Panc1 (cell line): ENCODE results near the gene NDUFS6. TPM values are rescaled to one million over a fixed set of nuclear protein-coding genes. Genes with fewer than 3 reads are reported as not detected.

Experiments
- ATAC-seq: fragments of 200-7000 bp; cut with Tn5 transposase; 2 replicates; pipeline ENCODE4 v1.9.1; 2020; ENCODE audit warnings: mild to moderate bottlenecking, moderate library complexity
- BruUV-seq: library from RNA; stranded (reverse); fragments of 400-500 nt; replicated peaks from 2 replicates; lab custom pipeline; 2021; lab: Mats Ljungman, UMichigan
- CTCF ChIA-PET: fragments of 300-600 bp; sonication (Branson Sonifier 250); formaldehyde crosslinking; loops from one replicate; lab custom pipeline; 2022; ENCODE audit warnings: antibody characterized with exemption; lab: Charles Lee
- POLR2A ChIA-PET: fragments of 300-600 bp; sonication (Branson Sonifier 250); formaldehyde crosslinking; loops from one replicate; lab custom pipeline; 2022; ENCODE audit warnings: antibody characterized with exemption; lab: Charles Lee
- DNase-seq: peaks from one replicate; pipeline ENCODE4 v3.0.0-alpha.2; 2010; ENCODE audit warnings: low read depth, low spot score
- H3K27ac ChIP-seq: 2 replicates; pipeline ENCODE4 v1.5.1; 2011; ENCODE audit warnings: mild to moderate bottlenecking, low read length, inconsistent platforms
- H3K27me3 ChIP-seq: fragments of 200-500 bp; sonication (Bioruptor generic); 2 replicates; pipeline ENCODE4 v1.6.0; 2014; ENCODE audit warnings: low read length, inconsistent platforms; ENCODE audit not compliant: control insufficient read depth, insufficient read depth
- H3K36me3 ChIP-seq: fragments of 200-500 bp; sonication (Bioruptor generic); 2 replicates; pipeline ENCODE4 v1.5.1; 2014; ENCODE audit warnings: inconsistent platforms, mild to moderate bottlenecking, low read length, moderate library complexity; ENCODE audit not compliant: control insufficient read depth, insufficient read depth
- H3K4me1 ChIP-seq: 2 replicates; pipeline ENCODE4 v1.5.1; 2011; ENCODE audit warnings: inconsistent platforms, mild to moderate bottlenecking, low read length, moderate library complexity; ENCODE audit not compliant: control insufficient read depth, insufficient read depth
- H3K4me3 ChIP-seq, 2 experiments: 2 replicates each; pipeline ENCODE4 v1.5.1; 2011 to 2012; ENCODE audit warnings: low read depth in 2 of 2, low read length in 2 of 2, mild to moderate bottlenecking in 2 of 2, inconsistent platforms in 1 of 2, moderate library complexity in 1 of 2
- H3K9me3 ChIP-seq: fragments of 200-500 bp; sonication (Bioruptor generic); 2 replicates; pipeline ENCODE4 v1.5.1; 2014; ENCODE audit warnings: low read depth, mild to moderate bottlenecking, inconsistent platforms, low read length, moderate library complexity; ENCODE audit not compliant: control insufficient read depth, insufficient read depth
- CTCF ChIP-seq: fragments of 450-650 bp; IDR thresholded peaks from 2 replicates; pipeline ENCODE4 v1.5.1; 2017; ENCODE audit warnings: mild to moderate bottlenecking
- POLR2AphosphoS5 ChIP-seq: IDR thresholded peaks from 2 replicates; pipeline ENCODE4 v1.6.1; 2012; ENCODE audit warnings: mild to moderate bottlenecking, low read depth, low read length, moderate library complexity
- SIN3A ChIP-seq: IDR thresholded peaks from 2 replicates; pipeline ENCODE4 v1.6.1; 2012; ENCODE audit warnings: low read depth, mild to moderate bottlenecking, low read length, moderate library complexity, borderline replicate concordance; ENCODE audit not compliant: insufficient read depth
- TCF7L2 ChIP-seq: IDR thresholded peaks from 2 replicates; pipeline ENCODE4 v1.6.1; 2011; ENCODE audit warnings: mild to moderate bottlenecking, low read depth, low read length, inconsistent platforms
- in situ Hi-C: cut with HindIII; loops from 2 replicates; pipeline ENCODE4 v1.10.0; 2016; ENCODE audit warnings: low sequenced_read_pairs, low pct_unique_long_range_greater_than_20kb
- intact Hi-C: fragments of 100-400 bp; cut with micrococcal nuclease; formaldehyde crosslinking; loops from one replicate; pipeline ENCODE4 v1.10.0; 2022; ENCODE audit not compliant: unreplicated experiment
- total RNA-seq: library from RNA; stranded (reverse); gene quantifications from one replicate; pipeline ENCODE4 v1.2.1, GENCODE V29; 2021; ENCODE audit not compliant: unreplicated experiment
- TF ChIP-seq, protein P1 (sequence below), 2 experiments: IDR thresholded peaks; 2 replicates each; pipeline ENCODE4 v1.6.1; 2011 to 2012; ENCODE audit warnings: low read depth in 2 of 2, control low read depth in 1 of 2, low read length in 1 of 2, mild to moderate bottlenecking in 1 of 2, moderate library complexity in 1 of 2; ENCODE audit not compliant: insufficient read depth in 1 of 2

NDUFS6 gene
- total RNA-seq, 1 experiment from 2014 or later: 70.6 TPM

DNA sequence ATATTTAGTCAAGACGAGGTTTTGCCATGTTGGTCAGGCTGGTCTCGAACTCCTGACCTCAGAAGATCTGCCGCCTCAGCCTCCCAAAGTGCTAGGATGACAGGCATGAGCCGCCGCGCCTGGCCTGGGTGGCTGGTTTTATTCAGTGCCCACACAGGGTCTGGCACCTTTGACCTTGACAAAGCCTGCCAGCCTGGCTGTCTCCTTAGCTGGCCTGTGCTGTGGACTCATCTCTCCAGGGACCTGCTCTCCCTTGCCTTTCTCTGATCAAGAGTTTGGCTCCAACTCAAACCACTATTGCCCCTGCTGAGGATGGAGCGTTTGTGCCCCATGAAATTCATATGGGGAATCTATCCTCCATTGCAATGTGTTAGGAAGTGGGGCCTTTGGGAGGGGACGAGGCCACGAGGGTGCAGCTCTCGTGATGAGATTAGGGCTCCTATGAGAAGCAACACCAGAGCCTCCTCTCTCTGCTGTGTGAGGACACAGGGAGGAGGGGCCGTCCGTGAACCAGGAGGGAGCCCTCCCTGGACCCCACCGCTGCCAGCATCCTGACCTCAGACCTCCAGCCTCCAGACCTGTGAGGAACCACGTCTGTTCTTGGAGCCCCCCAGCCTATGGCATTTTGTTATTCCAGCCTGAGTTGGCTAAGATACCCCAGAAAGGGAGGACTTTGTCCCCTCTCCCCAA lies 46.5 kb upstream of the NDUFS6 start:
- Histone ChIP-seq H3K27ac (no peak overlapping the region), H3K36me3 (no peaks in the 10 kb centered on the region), H3K4me1 (no peaks in the 10 kb centered on the region), H3K4me3 (no peak overlapping the region), H3K27me3 (no peaks in the 10 kb centered on the region), H3K9me3 (no peaks in the 10 kb centered on the region)
- in situ Hi-C loops: no loop called here
- no peak for ATAC-seq
- DNase-seq: no peak
- CTCF ChIA-PET: no interaction called here
- BruUV-seq: no TSS peak
- POLR2A ChIA-PET: no interaction called here
- TF ChIP-seq SIN3A (no peak), TCF7L2 (no peak), CTCF (no peak), POLR2AphosphoS5 (no peak)
- TF ChIP-seq, protein P1, sequence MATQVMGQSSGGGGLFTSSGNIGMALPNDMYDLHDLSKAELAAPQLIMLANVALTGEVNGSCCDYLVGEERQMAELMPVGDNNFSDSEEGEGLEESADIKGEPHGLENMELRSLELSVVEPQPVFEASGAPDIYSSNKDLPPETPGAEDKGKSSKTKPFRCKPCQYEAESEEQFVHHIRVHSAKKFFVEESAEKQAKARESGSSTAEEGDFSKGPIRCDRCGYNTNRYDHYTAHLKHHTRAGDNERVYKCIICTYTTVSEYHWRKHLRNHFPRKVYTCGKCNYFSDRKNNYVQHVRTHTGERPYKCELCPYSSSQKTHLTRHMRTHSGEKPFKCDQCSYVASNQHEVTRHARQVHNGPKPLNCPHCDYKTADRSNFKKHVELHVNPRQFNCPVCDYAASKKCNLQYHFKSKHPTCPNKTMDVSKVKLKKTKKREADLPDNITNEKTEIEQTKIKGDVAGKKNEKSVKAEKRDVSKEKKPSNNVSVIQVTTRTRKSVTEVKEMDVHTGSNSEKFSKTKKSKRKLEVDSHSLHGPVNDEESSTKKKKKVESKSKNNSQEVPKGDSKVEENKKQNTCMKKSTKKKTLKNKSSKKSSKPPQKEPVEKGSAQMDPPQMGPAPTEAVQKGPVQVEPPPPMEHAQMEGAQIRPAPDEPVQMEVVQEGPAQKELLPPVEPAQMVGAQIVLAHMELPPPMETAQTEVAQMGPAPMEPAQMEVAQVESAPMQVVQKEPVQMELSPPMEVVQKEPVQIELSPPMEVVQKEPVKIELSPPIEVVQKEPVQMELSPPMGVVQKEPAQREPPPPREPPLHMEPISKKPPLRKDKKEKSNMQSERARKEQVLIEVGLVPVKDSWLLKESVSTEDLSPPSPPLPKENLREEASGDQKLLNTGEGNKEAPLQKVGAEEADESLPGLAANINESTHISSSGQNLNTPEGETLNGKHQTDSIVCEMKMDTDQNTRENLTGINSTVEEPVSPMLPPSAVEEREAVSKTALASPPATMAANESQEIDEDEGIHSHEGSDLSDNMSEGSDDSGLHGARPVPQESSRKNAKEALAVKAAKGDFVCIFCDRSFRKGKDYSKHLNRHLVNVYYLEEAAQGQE (IDR thresholded peaks at IDR 0.05; ENCODE audit: insufficient read depth in 1 of 2, low read depth in 2 of 2, low read length in 1 of 2): no peak
- intact Hi-C loops: no loop called here

GRCh38 chr5:1755321-1755949 lies 45.8 kb upstream of the NDUFS6 start:
- no peak for DNase-seq
- no peaks in the 10 kb centered on the region for H3K27me3 ChIP-seq
- in situ Hi-C loops: no loop called here
- TF ChIP-seq, protein P1 (IDR thresholded peaks at IDR 0.05; ENCODE audit: insufficient read depth in 1 of 2, low read depth in 2 of 2, low read length in 1 of 2): no peak
- TF ChIP-seq SIN3A: no peak
- no peak for TF ChIP-seq TCF7L2
- no peak for TF ChIP-seq CTCF
- TF ChIP-seq POLR2AphosphoS5: no peak
- H3K9me3 ChIP-seq: no peaks in the 10 kb centered on the region
- no peak for ATAC-seq
- CTCF ChIA-PET: no interaction called here
- intact Hi-C loops: no loop called here
- POLR2A ChIA-PET: no interaction called here
- H3K27ac ChIP-seq: no peak overlapping the region
- no peaks in the 10 kb centered on the region for H3K4me1 ChIP-seq
- H3K4me3 ChIP-seq: no peak overlapping the region
- H3K36me3 ChIP-seq: no peaks in the 10 kb centered on the region
- BruUV-seq: no TSS peak
